H1 (cell line): ENCODE measurements around the gene SEC24C. TPM values are rescaled to one million over a fixed set of nuclear protein-coding genes. Genes with fewer than 3 reads are reported as not detected.

Experiments used
- CTCF ChIA-PET: fragments of 300-600 bp; sonication (Branson Sonifier 250); formaldehyde crosslinking; loops from one replicate; lab custom pipeline; 2021; ENCODE audit not compliant: partially characterized antibody; lab: Charles Lee
- POLR2A ChIA-PET: fragments of 300-600 bp; sonication (Branson Sonifier 250); formaldehyde crosslinking; loops from one replicate; lab custom pipeline; 2021; ENCODE audit warnings: inconsistent platforms; ENCODE audit not compliant: partially characterized antibody; lab: Charles Lee
- DNase-seq, 2 experiments: peaks; one replicate each; pipeline versions ENCODE4 v3.0.0 to v3.0.0-alpha.2; 2010 to 2022; ENCODE audit warnings: low spot score in 2 of 2, low read depth in 1 of 2, mixed read lengths in 1 of 2
- FAIRE-seq: peaks from 2 replicates; lab custom pipeline; 2011; peaks lifted over from hg19 to GRCh38; lab: Jason Lieb, UNC
- H2AFZ ChIP-seq: 2 replicates; pipeline ENCODE4 v1.8.1; 2012; ENCODE audit warnings: low read length, inconsistent platforms
- H2AK5ac ChIP-seq: 2 replicates; pipeline ENCODE4 v1.6.1; 2013; ENCODE audit warnings: low read depth, low read length
- H2BK120ac ChIP-seq: replicated peaks from 2 replicates; pipeline ENCODE3; 2013; ENCODE audit warnings: low read depth, low read length, inconsistent platforms
- H2BK12ac ChIP-seq: 2 replicates; pipeline ENCODE4 v1.6.1; 2013; ENCODE audit warnings: low read depth, low read length
- H2BK15ac ChIP-seq: 2 replicates; pipeline ENCODE4 v1.6.1; 2013; ENCODE audit warnings: low read length
- H2BK20ac ChIP-seq: 2 replicates; pipeline ENCODE4 v1.6.1; 2013; ENCODE audit warnings: low read length
- H2BK5ac ChIP-seq: 2 replicates; pipeline ENCODE4 v1.6.1; 2013; ENCODE audit warnings: low read depth, low read length
- H3K14ac ChIP-seq: 2 replicates; pipeline ENCODE4 v1.6.1; 2013; ENCODE audit warnings: inconsistent platforms; ENCODE audit not compliant: insufficient read length
- H3K18ac ChIP-seq: 2 replicates; pipeline ENCODE4 v1.6.1; 2013; ENCODE audit warnings: low read length; ENCODE audit errors: extremely low read depth
- H3K23ac ChIP-seq: 2 replicates; pipeline ENCODE4 v1.6.1; 2013; ENCODE audit warnings: inconsistent platforms; ENCODE audit not compliant: insufficient read length
- H3K23me2 ChIP-seq: 2 replicates; pipeline ENCODE4 v1.6.1; 2013; ENCODE audit warnings: low read depth, low read length
- H3K27ac ChIP-seq: 2 replicates; pipeline ENCODE4 v1.6.1; 2011; ENCODE audit warnings: low read depth, low read length, inconsistent platforms
- H3K27me3 ChIP-seq, 4 experiments: replicated peaks in 1 of 4; 1 replicate in 1 of 4; 2 replicates in 3 of 4; pipeline versions ENCODE4 v1.6.1 to v1.8.1; 2011 to 2013; ENCODE audit warnings: low read length in 3 of 4, mild to moderate bottlenecking in 3 of 4, inconsistent platforms in 2 of 4, mixed read lengths in 2 of 4, moderate library complexity in 1 of 4; ENCODE audit not compliant: control insufficient read depth in 3 of 4, insufficient read depth in 3 of 4; ENCODE audit errors: extremely low read depth in 1 of 4
- H3K36me3 ChIP-seq, 4 experiments: 2 replicates each; pipeline versions ENCODE4 v1.6.1 to v1.8.1; 2011 to 2013; ENCODE audit warnings: mild to moderate bottlenecking in 4 of 4, low read length in 3 of 4, moderate library complexity in 2 of 4, control low read depth in 1 of 4, inconsistent platforms in 1 of 4; ENCODE audit not compliant: insufficient read depth in 4 of 4, control insufficient read depth in 2 of 4
- H3K4ac ChIP-seq: replicated peaks from 2 replicates; pipeline ENCODE3; 2013; ENCODE audit warnings: low read length, low read depth, mixed read lengths, inconsistent platforms; ENCODE audit not compliant: insufficient read length
- H3K4me1 ChIP-seq, 4 experiments: replicated peaks in 1 of 4; 1 replicate in 1 of 4; 2 replicates in 3 of 4; pipeline versions ENCODE4 v1.6.1 to v1.8.1; 2011 to 2013; ENCODE audit warnings: low read length in 3 of 4, inconsistent platforms in 2 of 4, mixed read lengths in 1 of 4; ENCODE audit not compliant: insufficient read depth in 4 of 4, control insufficient read depth in 3 of 4
- H3K4me2 ChIP-seq, 2 experiments: 2 replicates each; pipeline versions ENCODE4 v1.6.1 to v1.8.1; 2011 to 2013; ENCODE audit warnings: low read depth in 2 of 2, low read length in 2 of 2, control low read depth in 1 of 2, inconsistent platforms in 1 of 2, mild to moderate bottlenecking in 1 of 2; ENCODE audit not compliant: insufficient read depth in 1 of 2
- H3K4me3 ChIP-seq, 4 experiments: fragments of 200-600, 300-600 bp in 1 of 4; sonication (generic), shearing (Covaris generic), sonication (Bioruptor Twin) in 1 of 4; 2 replicates each; pipeline versions ENCODE4 v1.5.1 to v1.8.1; 2011 to 2016; ENCODE audit warnings: low read length in 4 of 4, low read depth in 3 of 4, control low read depth in 2 of 4, inconsistent platforms in 2 of 4, mild to moderate bottlenecking in 2 of 4, mixed read lengths in 1 of 4, moderate library complexity in 1 of 4; ENCODE audit not compliant: insufficient read depth in 2 of 4; ENCODE audit errors: extremely low read depth in 1 of 4
- H3K56ac ChIP-seq: replicated peaks from 2 replicates; pipeline ENCODE3; 2013; ENCODE audit warnings: low read depth, mild to moderate bottlenecking, mixed read lengths, low read length, inconsistent platforms; ENCODE audit not compliant: insufficient read length
- H3K79me1 ChIP-seq: 2 replicates; pipeline ENCODE4 v1.6.1; 2013; ENCODE audit warnings: low read depth, low read length, control low read depth
- H3K79me2 ChIP-seq, 2 experiments: 2 replicates each; pipeline versions ENCODE4 v1.6.1 to v1.8.1; 2012 to 2013; ENCODE audit warnings: low read length in 2 of 2, mild to moderate bottlenecking in 2 of 2, inconsistent platforms in 1 of 2; ENCODE audit not compliant: insufficient read depth in 2 of 2, control insufficient read depth in 1 of 2
- H3K9ac ChIP-seq, 4 experiments: replicated peaks in 1 of 4; 1 replicate in 1 of 4; 2 replicates in 3 of 4; pipeline versions ENCODE4 v1.6.1 to v1.8.1; 2011 to 2013; ENCODE audit warnings: low read depth in 3 of 4, low read length in 3 of 4, control low read depth in 2 of 4, mild to moderate bottlenecking in 2 of 4, moderate library complexity in 2 of 4, inconsistent platforms in 1 of 4; ENCODE audit errors: extremely low read depth in 1 of 4
- H3K9me3 ChIP-seq, 2 experiments: 2 replicates each; pipeline versions ENCODE4 v1.6.1 to v1.8.1; 2012 to 2013; ENCODE audit warnings: mild to moderate bottlenecking in 2 of 2, moderate library complexity in 2 of 2, control low read depth in 1 of 2, inconsistent platforms in 1 of 2, low read depth in 1 of 2, low read length in 1 of 2, mixed read lengths in 1 of 2; ENCODE audit not compliant: insufficient read depth in 2 of 2
- H4K20me1 ChIP-seq, 2 experiments: replicated peaks in 1 of 2; 2 replicates each; pipeline versions ENCODE3 to v1.8.1; 2011 to 2013; ENCODE audit warnings: inconsistent platforms in 2 of 2, low read length in 2 of 2, mild to moderate bottlenecking in 1 of 2; ENCODE audit not compliant: insufficient read depth in 2 of 2, control insufficient read depth in 1 of 2
- H4K5ac ChIP-seq: 2 replicates; pipeline ENCODE4 v1.6.1; 2013; ENCODE audit warnings: low read length, low read depth, mixed read lengths, inconsistent platforms; ENCODE audit not compliant: insufficient read length
- H4K8ac ChIP-seq: 2 replicates; pipeline ENCODE4 v1.8.0; 2013; ENCODE audit warnings: mild to moderate bottlenecking, moderate library complexity, low read length, inconsistent platforms; ENCODE audit not compliant: insufficient read depth; ENCODE audit errors: extremely low read depth
- H4K91ac ChIP-seq: replicated peaks from 2 replicates; pipeline ENCODE3; 2013; ENCODE audit warnings: low read length, mixed read lengths, inconsistent platforms; ENCODE audit not compliant: insufficient read length
- POLR2A ChIP-seq, 2 experiments: IDR thresholded peaks; 1 replicate in 1 of 2; 2 replicates in 1 of 2; pipeline ENCODE4 v1.6.1; 2011; ENCODE audit warnings: low read depth in 2 of 2, low read length in 2 of 2, mild to moderate bottlenecking in 2 of 2; ENCODE audit errors: control extremely low read depth in 1 of 2
- RBBP5 ChIP-seq: IDR thresholded peaks from 2 replicates; pipeline ENCODE4 v1.7.1; 2012; ENCODE audit warnings: low read depth, mild to moderate bottlenecking, inconsistent platforms, low read length, moderate library complexity, borderline replicate concordance
- RXRA ChIP-seq: IDR thresholded peaks from 2 replicates; pipeline ENCODE4 v1.6.1; 2011; ENCODE audit warnings: low read depth, mild to moderate bottlenecking, low read length, moderate library complexity; ENCODE audit not compliant: insufficient read depth
- WGBS, 2 experiments: shearing (Covaris generic) in 1 of 2; methylation state at CpG; one replicate each; pipeline versions ENCODE4 v1.1.6 to v1.1.7; 2013 to 2015; ENCODE audit warnings: low lambda C conversion rate in 2 of 2, mixed read lengths in 2 of 2, inconsistent platforms in 1 of 2, low coverage in 1 of 2, missing lambda C conversion rate in 1 of 2; ENCODE audit not compliant: insufficient replicate concordance in 2 of 2, insufficient coverage in 1 of 2, insufficient read length in 1 of 2; ENCODE audit errors: extremely low coverage in 1 of 2, missing lambda C conversion rate in 1 of 2; 5-methylcytosine and 5-hydroxymethylcytosine counted together
- polyA plus RNA-seq, 7 experiments: library from polyadenylated mRNA; depleted of rRNA in 3 of 7; stranded (reverse) in 5 of 7; unstranded in 2 of 7; fragments of >200 nt in 5 of 7; fragments of 200-250 nt in 2 of 7; gene quantifications; 1 replicate in 5 of 7; 2 replicates in 1 of 7; 4 replicates in 1 of 7; pipeline versions ENCODE4 v1.2.1 to v1.2.3, GENCODE V29; 2011 to 2013; ENCODE audit warnings: missing spikeins in 2 of 7, mixed read lengths in 2 of 7
- total RNA-seq: library from RNA; stranded (reverse); fragmentation: NEBNext Ultra II Directional; extraction: Animal tissue kit (Norgen Biotek cat#: 25700); gene quantifications from 2 replicates; pipeline ENCODE4 v1.2.1, GENCODE V29; 2021

SEC24C gene
- total and polyA plus RNA-seq, 2 of the 8 experiments (the other 6 are each of a cell fraction or from before 2014, with no cell fraction given): 63.2 to 67.4 TPM

- H2AFZ ChIP-seq: no peak overlapping the region
- peaks cover 2 to 27% (median 18%) of the 10 kb centered on the region in 4 experiments; a peak in 7 of 8 replicates for H3K36me3 ChIP-seq
- H3K4me3 ChIP-seq: no peak overlapping the region
- no peak overlapping the region for H2AK5ac ChIP-seq
- DNase-seq (no peak), FAIRE-seq (no peak)
- no peak overlapping the region for H4K5ac ChIP-seq
- H2BK12ac ChIP-seq: no peak overlapping the region
- TF ChIP-seq POLR2A (IDR thresholded peaks at IDR 0.05; ENCODE audit: control extremely low read depth in 1 of 2, low read depth in 2 of 2, low read length in 2 of 2): peak in 1 of 2 experiments; percentile 9; a peak in 1 of 3 replicates
- no peak for TF ChIP-seq RBBP5
- no peak for TF ChIP-seq RXRA
- no peak overlapping the region for H3K4me2 ChIP-seq
- no peak overlapping the region for H4K91ac ChIP-seq
- H3K56ac ChIP-seq: no peak overlapping the region
- no peak overlapping the region; the same call in 1 of the 2 replicates for H4K8ac ChIP-seq
- H3K79me1 ChIP-seq: no peaks in the 10 kb centered on the region
- no peak overlapping the region for H3K9ac ChIP-seq
- no peak overlapping the region for H2BK120ac ChIP-seq
- ChIA-PET CTCF (interaction anchor here (1.1 kb wide), 1 partner anchor 13 kb away, joined by 3 read pairs; no protein-coding TSS in a partner anchor), POLR2A (interaction anchor here (0.6 to 12.1 kb wide), 6 partner anchors 7 to 58 kb away, joined by 3 to 137 read pairs (median 3); partner anchors contain the start of gene NDST2)
- peaks cover 0 to 10% of the 10 kb centered on the region in 2 experiments for H4K20me1 ChIP-seq
- no peak overlapping the region for H3K14ac ChIP-seq
- H3K27me3 ChIP-seq: no peaks in the 10 kb centered on the region
- H3K23me2 ChIP-seq: no peaks in the 10 kb centered on the region
- no peaks in the 10 kb centered on the region for H3K79me2 ChIP-seq
- no peak overlapping the region for H3K27ac ChIP-seq
- H2BK15ac ChIP-seq: no peak overlapping the region
- H2BK5ac ChIP-seq: no peak overlapping the region
- H3K23ac ChIP-seq: no peak overlapping the region
- no peak overlapping the region for H2BK20ac ChIP-seq
- WGBS, 2 experiments: 89% methylated on average over 19 of the region's 20 CpGs; no CpG with 5 or more reads in 1 of the 2 experiments
- no peaks in the 10 kb centered on the region for H3K4me1 ChIP-seq
- H3K18ac ChIP-seq: no peak overlapping the region
- no peak overlapping the region for H3K4ac ChIP-seq
- no peaks in the 10 kb centered on the region for H3K9me3 ChIP-seq
Measured at GRCh38 chr10:73800560-73801252, 56.5 kb downstream of the SEC24C start.
